Stimulated activated naive CD8-positive, alpha-beta T cell treated with anti-CD3 and anti-CD28 coated beads, Interleukin-15, Interleukin-2, amounts not matched to agents 100 ng/mL and 50 ng/mL, for 24 hours (primary cell): ENCODE results near the gene PRRX2.

Experiments
- H3K27ac Mint-ChIP-seq: one replicate; pipeline ENCODE4 v1.8.0; 2021; ENCODE audit warnings: mild to moderate bottlenecking, mixed read lengths
- H3K27me3 Mint-ChIP-seq: one replicate; pipeline ENCODE4 v1.8.0; 2021; ENCODE audit warnings: mixed read lengths
- H3K36me3 Mint-ChIP-seq: one replicate; pipeline ENCODE4 v1.8.0; 2021; ENCODE audit warnings: low read depth, mixed read lengths
- H3K4me1 Mint-ChIP-seq: one replicate; pipeline ENCODE4 v1.8.0; 2021; ENCODE audit warnings: low read depth, mixed read lengths
- H3K4me3 Mint-ChIP-seq: one replicate; pipeline ENCODE4 v1.8.0; 2021; ENCODE audit warnings: mild to moderate bottlenecking, mixed read lengths
- H3K9me3 Mint-ChIP-seq: one replicate; pipeline ENCODE4 v1.8.0; 2021; ENCODE audit warnings: mixed read lengths

The PRRX2 gene

GRCh38 chr9:129714511-129715061 lies 49.1 kb downstream of the PRRX2 start:
- H3K4me3 Mint-ChIP-seq, result no peak overlapping the region
- no peaks in the 10 kb centered on the region for H3K36me3 Mint-ChIP-seq
- peaks cover 17% of the 10 kb centered on the region for H3K4me1 Mint-ChIP-seq
- H3K9me3 Mint-ChIP-seq, result no peaks in the 10 kb centered on the region
- H3K27me3 Mint-ChIP-seq, result peaks cover 9% of the 10 kb centered on the region
- no peak overlapping the region for H3K27ac Mint-ChIP-seq

GRCh38 chr9:129716091-129716490 lies 50.6 kb downstream of the PRRX2 start:
- H3K27me3 Mint-ChIP-seq, result peaks cover 9% of the 10 kb centered on the region
- no peak overlapping the region for H3K27ac Mint-ChIP-seq
- no peaks in the 10 kb centered on the region for H3K9me3 Mint-ChIP-seq
- H3K4me3 Mint-ChIP-seq, result no peak overlapping the region
- H3K36me3 Mint-ChIP-seq, result no peaks in the 10 kb centered on the region
- H3K4me1 Mint-ChIP-seq, result peaks cover 17% of the 10 kb centered on the region

- Mint-ChIP-seq H3K4me1 (peaks cover 3% of the 10 kb centered on the region), H3K36me3 (no peaks in the 10 kb centered on the region), H3K4me3 (no peak overlapping the region), H3K27ac (no peak overlapping the region), H3K27me3 (peaks cover 9% of the 10 kb centered on the region), H3K9me3 (no peaks in the 10 kb centered on the region)
Observed at GRCh38 chr9:129717991-129718390, 52.5 kb downstream of the PRRX2 start.

GRCh38 chr9:129718647-129719046 lies 53.2 kb downstream of the PRRX2 start:
- Mint-ChIP-seq H3K27ac (no peak overlapping the region), H3K36me3 (no peaks in the 10 kb centered on the region), H3K4me1 (no peaks in the 10 kb centered on the region), H3K27me3 (peaks cover 9% of the 10 kb centered on the region), H3K9me3 (no peaks in the 10 kb centered on the region), H3K4me3 (no peak overlapping the region)

DNA sequence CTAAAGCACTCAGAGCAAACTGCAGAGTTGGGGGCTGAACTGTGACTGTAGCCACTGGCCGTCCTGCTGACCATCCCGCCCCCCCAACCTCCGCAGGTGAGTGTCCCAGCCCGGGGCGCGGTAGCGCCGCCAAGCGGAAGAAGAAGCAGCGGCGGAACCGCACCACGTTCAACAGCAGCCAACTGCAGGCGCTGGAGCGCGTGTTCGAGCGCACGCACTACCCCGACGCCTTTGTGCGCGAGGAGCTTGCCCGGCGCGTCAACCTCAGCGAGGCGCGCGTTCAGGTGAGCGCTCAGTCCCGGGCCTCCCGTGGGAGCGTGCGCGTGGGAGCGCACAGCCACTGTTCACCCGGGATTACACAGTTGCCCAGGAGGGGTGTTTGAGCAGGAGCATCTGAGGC lies 53.7 kb downstream of the PRRX2 start:
- H3K27ac Mint-ChIP-seq, result no peak overlapping the region
- H3K36me3 Mint-ChIP-seq, result no peaks in the 10 kb centered on the region
- H3K27me3 Mint-ChIP-seq, result peaks cover 9% of the 10 kb centered on the region
- H3K9me3 Mint-ChIP-seq, result no peaks in the 10 kb centered on the region
- H3K4me3 Mint-ChIP-seq, result no peak overlapping the region
- H3K4me1 Mint-ChIP-seq, result no peaks in the 10 kb centered on the region

GRCh38 chr9:129720181-129720864 lies 54.9 kb downstream of the PRRX2 start:
- no peaks in the 10 kb centered on the region for H3K4me1 Mint-ChIP-seq
- no peaks in the 10 kb centered on the region for H3K36me3 Mint-ChIP-seq
- H3K9me3 Mint-ChIP-seq, result no peaks in the 10 kb centered on the region
- H3K4me3 Mint-ChIP-seq, result no peak overlapping the region
- no peak overlapping the region for H3K27ac Mint-ChIP-seq
- H3K27me3 Mint-ChIP-seq, result peaks cover 12% of the 10 kb centered on the region

GRCh38 chr9:129720865-129721545 lies 55.6 kb downstream of the PRRX2 start:
- Mint-ChIP-seq H3K27me3 (peaks cover 7% of the 10 kb centered on the region), H3K9me3 (no peaks in the 10 kb centered on the region), H3K4me1 (no peaks in the 10 kb centered on the region), H3K36me3 (no peaks in the 10 kb centered on the region), H3K4me3 (no peak overlapping the region), H3K27ac (no peak overlapping the region)

DNA sequence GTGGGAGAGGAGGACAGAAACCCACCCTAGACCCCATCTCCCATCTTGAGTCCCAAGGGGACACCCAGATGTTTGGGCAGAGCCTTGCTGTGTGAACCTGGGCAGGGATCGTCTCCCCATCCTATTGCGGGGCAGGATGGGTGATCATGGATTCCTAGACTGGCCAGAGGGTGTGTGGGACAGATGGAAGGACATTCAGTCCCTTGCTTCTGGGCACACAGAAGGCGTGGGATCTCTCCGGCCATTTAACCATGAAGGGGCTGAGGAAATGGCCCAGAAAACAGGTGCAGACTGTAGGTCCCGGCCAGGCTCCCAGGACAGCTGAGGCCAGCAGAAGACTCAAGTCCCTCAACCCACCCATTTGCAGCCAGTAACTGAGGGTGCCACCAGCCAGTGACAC lies 57.5 kb downstream of the PRRX2 start:
- Mint-ChIP-seq H3K4me3 (no peak overlapping the region), H3K36me3 (no peaks in the 10 kb centered on the region), H3K27ac (no peak overlapping the region), H3K9me3 (no peaks in the 10 kb centered on the region), H3K4me1 (no peaks in the 10 kb centered on the region), H3K27me3 (peaks cover 10% of the 10 kb centered on the region)

DNA sequence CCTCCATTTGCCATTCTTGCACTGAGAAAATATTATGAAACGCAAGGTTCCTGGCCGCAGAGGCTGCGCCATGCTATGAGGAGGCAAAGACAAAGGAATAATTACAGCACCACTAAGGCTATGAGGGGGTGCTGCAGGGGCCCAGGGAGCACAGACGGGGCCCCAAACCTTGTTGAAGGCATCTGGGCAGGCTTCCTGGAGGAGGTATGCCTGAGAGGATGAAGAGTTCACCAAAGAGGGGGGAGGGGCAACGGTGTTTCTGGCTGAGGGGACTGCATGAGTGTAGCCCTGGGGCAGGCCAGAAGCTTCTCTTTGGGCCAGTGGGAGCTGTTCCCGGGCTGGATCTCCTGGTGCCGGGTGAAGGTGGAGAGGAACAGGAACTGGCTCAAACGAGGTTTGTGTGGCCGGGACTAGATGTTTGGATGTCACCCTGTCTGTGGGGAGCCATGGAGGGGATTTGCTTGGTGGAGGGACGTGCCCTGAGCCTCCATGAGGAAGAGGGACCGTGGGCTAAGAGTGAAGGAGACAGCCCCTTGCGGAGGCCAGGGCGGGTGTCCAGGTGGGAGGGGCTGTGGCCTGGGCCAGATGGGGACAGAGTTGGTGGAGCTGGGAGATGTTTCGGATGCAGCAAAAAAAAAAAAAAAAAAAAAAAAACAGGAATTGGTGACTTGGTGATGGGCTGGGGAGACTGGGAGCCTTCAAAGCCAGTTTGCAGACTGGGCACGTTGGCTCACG lies 59.2 kb downstream of the PRRX2 start:
- H3K36me3 Mint-ChIP-seq, result no peaks in the 10 kb centered on the region
- H3K9me3 Mint-ChIP-seq, result no peaks in the 10 kb centered on the region
- no peak overlapping the region for H3K4me3 Mint-ChIP-seq
- peaks cover 6% of the 10 kb centered on the region for H3K27me3 Mint-ChIP-seq
- no peaks in the 10 kb centered on the region for H3K4me1 Mint-ChIP-seq
- no peak overlapping the region for H3K27ac Mint-ChIP-seq

GRCh38 chr9:129725795-129726251 lies 60.4 kb downstream of the PRRX2 start:
- no peaks in the 10 kb centered on the region for H3K36me3 Mint-ChIP-seq
- peaks cover 6% of the 10 kb centered on the region for H3K27me3 Mint-ChIP-seq
- no peaks in the 10 kb centered on the region for H3K9me3 Mint-ChIP-seq
- no peaks in the 10 kb centered on the region for H3K4me1 Mint-ChIP-seq
- no peak overlapping the region for H3K4me3 Mint-ChIP-seq
- H3K27ac Mint-ChIP-seq, result no peak overlapping the region

DNA sequence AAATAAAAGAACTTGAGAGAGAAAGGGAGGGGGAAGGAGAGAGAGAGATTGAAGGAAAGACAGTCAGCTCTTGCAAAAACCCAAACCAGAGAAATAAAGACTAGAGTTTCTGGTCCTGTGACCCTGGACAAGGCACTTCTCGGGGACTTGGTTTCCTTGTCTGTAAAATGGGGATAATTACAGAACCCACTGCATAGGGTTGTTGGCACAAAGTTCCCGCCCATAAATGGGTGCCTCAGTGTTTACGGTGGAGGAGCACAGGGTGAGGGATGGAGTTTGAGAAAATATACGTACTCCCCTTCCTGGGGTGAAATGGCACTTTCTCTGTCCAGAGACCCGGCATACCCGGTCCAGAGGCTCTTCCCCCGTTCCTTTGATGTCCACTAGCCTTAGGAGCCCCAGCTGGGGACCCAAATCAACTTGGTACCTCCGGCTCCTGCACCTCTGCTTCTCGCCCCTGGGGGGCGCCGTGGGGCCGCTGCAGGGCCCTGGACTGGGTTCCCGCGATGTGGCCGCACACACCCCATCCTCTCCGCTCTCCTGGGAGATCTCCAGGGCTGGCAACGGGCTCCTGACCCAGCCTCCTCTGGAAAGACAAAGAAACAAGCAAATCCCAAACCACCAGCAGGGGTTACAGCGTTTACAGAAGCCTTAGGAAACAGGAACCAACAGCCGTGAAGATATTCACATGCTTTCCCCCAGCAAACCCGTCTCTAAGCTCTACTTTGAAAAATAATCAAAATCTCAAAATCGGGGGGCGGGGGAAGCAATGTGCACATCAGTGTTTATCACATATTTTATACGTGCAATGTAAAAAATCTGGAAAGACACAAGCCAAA lies 61.1 kb downstream of the PRRX2 start:
- no peak overlapping the region for H3K4me3 Mint-ChIP-seq
- H3K9me3 Mint-ChIP-seq, result no peaks in the 10 kb centered on the region
- H3K27ac Mint-ChIP-seq, result no peak overlapping the region
- H3K36me3 Mint-ChIP-seq, result no peaks in the 10 kb centered on the region
- peaks cover 9% of the 10 kb centered on the region for H3K27me3 Mint-ChIP-seq
- no peaks in the 10 kb centered on the region for H3K4me1 Mint-ChIP-seq

GRCh38 chr9:129728744-129729143 lies 63.3 kb downstream of the PRRX2 start:
- peaks cover 9% of the 10 kb centered on the region for H3K27me3 Mint-ChIP-seq

DNA sequence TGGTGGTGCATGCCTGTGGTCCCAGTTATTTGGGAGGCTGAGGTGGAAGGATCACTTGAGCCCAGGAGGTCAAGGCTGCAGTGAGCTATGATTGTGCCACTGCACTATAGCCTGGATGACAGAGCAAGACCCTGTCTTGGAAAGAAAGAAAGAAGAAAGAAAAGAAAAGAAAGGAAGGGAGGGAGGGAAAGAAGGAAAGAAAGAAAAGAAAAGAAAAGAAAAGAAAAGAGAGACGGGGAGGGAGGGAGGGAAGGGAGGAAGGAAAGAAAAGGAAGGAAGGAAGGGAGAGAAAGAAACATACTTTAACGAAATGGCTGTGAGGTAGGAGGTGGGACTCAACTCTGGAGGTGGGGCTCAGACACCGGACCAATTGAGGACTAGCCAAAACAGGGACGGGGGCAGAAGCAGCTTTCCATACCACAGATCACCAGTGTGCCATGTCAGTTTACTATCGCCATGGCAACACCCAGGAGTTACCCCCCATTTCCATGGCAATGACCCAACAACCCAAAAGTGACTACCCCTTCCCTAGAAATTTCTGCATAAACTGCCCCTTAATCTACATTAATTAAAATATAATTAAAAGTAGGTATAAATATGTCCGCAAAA lies 66.1 kb downstream of the PRRX2 start:
- Mint-ChIP-seq H3K27ac (no peak overlapping the region), H3K36me3 (no peaks in the 10 kb centered on the region)

More at GRCh38 chr9:129728744-129729143, 63.3 kb downstream of the PRRX2 start:
- no peak overlapping the region for H3K27ac Mint-ChIP-seq
- H3K4me1 Mint-ChIP-seq, result no peaks in the 10 kb centered on the region
- H3K9me3 Mint-ChIP-seq, result no peaks in the 10 kb centered on the region
- no peaks in the 10 kb centered on the region for H3K36me3 Mint-ChIP-seq
- no peak overlapping the region for H3K4me3 Mint-ChIP-seq

GRCh38 chr9:129732100-129732499 lies 66.7 kb downstream of the PRRX2 start:
- H3K27me3 Mint-ChIP-seq, result peaks cover 8% of the 10 kb centered on the region
- no peak overlapping the region for H3K27ac Mint-ChIP-seq
- no peak overlapping the region for H3K4me3 Mint-ChIP-seq
- no peaks in the 10 kb centered on the region for H3K36me3 Mint-ChIP-seq
- no peaks in the 10 kb centered on the region for H3K9me3 Mint-ChIP-seq
- H3K4me1 Mint-ChIP-seq, result peaks cover 1% of the 10 kb centered on the region

More for the DNA sequence above, 66.1 kb downstream of the PRRX2 start:
- Mint-ChIP-seq H3K27me3 (peaks cover 7% of the 10 kb centered on the region), H3K9me3 (no peaks in the 10 kb centered on the region), H3K4me1 (no peaks in the 10 kb centered on the region), H3K4me3 (no peak overlapping the region)
